GM11168 (cell line): ENCODE data around the gene ARMCX5.

Experiments
- in situ Hi-C: fragments of 300-500 bp; cut with MboI; formaldehyde crosslinking; loops from one replicate; pipeline ENCODE4 v1.12.0; 2022; ENCODE audit warnings: low sequenced_read_pairs; ENCODE audit not compliant: unreplicated experiment

Gene ARMCX5

DNA sequence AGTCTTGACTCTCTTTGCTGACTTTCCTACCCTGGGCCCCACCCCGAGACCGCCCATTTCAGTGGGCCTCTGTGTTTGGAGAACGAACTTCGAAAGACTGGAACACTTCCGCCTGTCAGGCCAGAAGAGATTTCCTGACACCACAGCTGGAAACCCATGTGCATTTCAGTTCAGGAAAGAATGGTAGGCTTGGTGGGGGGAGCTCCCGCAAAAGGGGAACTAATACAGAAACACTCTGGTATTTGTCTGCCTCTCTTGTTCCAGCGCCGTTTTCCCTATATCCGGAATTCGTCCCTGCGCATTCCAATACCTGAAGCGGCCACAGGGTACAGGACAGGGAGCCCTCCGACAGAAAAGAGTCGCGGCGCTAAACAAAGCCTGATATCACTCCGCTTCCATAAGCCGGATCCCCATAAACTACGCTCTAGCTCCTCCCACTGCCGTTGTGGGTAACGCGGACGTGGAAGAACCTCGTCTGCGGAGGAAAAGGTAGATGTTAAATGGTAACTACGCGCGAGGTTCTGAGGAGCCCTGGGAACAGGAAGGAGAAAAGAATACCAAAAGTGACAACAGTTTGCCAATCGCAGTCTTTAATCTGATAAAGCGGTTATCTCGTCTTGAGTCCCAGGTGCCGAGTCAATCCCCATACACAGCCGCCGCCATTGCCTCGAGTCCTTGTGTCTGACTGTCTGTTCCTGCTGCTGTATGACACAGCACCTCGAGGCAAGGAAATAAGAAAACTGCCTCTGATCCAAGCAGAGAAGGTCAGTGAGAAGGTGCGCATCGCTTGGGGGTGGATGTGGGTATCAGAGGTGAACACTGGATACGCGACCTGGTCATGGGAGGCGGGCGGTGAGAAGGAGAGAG, at the start of gene ARMCX5:
ARMCX5 (plus strand) TSS at position 432 of the 867 bp plus-strand sequence. CDS start 2,627 bp downstream, outside the sequence.
- in situ Hi-C loops: no loop called here

DNA sequence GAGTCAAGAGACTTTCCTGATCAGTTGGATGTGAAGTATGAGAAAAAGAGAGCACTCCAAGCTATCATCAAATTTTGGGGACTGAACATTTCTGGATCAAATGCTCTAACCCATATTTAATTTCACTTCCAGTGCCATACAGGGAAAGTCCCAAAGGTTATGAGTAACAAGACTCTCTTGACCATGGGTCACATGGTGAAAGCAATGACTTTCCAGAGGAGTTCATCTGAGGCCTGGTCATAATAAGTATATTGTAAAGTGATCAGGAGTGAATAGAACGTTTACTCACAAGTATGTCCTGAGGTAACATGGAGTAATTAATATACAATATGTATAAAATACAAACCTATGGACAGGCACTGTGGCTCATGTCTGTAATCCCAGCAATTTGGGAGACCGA, 40.7 kb upstream of the ARMCX5 start:
- in situ Hi-C loops: no loop called here

DNA sequence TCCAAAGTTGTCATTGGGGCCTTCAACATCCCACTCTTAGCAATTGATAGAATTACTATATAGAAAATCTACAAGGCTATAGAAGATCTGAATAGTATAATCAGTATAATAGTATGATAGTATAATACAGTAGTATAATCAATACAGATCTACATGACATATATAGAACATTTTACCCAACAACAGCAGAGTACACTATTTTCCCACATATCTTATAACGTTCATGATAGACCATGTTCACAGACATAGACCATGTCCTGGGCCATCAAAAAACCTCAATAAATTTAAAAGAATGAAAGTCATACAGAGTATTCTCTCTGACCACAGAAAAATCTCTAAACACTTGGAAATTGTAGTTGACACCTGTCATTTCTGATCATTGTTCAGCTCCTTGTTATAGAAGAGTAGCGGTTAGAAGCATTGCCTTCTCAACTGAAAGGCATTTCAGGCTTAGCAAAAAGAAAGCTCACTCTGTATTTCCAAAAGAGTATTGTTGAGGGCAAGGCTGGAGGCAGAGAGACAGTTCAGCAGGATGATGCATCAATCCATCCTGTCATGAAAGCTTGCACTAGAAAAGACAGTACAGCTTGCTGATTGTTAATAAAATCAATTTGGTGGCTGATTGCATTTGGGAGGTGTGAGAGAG, 38.8 kb upstream of the ARMCX5 start:
- in situ Hi-C loops: no loop called here

DNA sequence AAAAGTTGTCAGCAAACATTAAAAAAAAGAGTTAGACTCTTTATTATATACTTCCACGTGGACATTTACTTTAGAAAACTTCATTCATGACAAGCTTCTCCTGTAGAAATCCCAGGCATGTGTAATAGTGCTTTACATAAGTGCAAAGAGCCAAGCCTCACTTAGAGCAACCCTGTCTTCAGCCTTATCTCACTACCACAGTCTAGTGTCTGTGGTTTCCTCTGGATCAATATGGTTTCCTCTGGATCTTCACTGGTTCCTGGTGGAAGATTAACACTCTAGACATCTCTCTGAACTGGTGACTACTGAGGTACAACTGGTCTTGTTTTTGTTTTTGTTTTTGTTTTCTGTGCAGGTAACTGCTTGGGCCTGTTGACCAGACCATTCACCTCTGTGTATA, 18.4 kb upstream of the ARMCX5 start:
- in situ Hi-C loops: no loop called here

DNA sequence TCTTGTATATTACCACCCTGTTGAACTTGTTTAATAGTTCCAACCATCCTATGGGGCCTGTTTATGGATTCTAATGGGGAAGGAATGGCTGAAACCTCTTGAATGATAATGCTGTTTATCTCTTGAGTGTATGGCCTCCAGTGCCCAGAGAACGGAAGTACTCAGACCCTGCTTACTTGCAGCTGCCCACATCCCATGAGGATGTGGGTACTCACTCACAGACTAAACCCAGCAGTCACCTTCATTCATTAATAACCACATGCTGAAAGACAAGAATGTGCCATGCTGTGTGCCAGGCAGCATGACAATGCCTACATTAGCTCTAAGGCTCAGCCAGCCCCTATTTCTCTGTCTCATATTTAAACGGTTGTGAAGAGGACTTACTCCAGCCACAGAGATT, 5.9 kb upstream of the ARMCX5 start:
- in situ Hi-C loops: no loop called here

DNA sequence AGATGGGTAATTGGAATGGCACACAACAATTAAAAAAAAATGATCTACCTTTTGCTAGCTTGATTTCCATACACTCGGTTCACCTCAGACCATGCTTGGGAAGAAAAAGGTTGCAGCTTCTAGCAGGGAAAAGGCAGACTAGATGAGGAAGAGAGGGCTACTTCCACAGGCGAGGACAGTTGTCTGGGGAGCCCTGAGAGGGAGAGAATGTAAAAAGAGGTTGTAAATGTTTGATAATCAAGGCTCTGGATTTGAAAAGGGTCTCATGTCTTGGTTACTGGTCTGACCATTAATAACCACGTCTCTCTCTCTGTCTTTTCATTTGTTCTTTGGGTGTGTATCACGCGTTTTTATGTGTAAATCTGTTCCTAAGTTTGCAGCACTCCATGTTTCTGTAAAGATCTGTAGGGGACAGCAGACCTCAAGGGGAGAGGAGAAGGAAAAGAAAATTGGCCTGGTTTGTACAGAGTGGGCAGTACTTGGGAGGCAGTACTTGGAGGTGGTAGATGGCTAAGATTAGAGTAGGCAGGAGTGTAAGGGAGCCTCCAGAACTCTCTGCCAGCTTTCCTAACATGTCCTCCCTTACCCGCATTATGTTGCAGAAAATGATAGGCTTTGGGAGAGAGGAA, 750 bp downstream of the ARMCX5 start:
- in situ Hi-C loops: no loop called here

DNA sequence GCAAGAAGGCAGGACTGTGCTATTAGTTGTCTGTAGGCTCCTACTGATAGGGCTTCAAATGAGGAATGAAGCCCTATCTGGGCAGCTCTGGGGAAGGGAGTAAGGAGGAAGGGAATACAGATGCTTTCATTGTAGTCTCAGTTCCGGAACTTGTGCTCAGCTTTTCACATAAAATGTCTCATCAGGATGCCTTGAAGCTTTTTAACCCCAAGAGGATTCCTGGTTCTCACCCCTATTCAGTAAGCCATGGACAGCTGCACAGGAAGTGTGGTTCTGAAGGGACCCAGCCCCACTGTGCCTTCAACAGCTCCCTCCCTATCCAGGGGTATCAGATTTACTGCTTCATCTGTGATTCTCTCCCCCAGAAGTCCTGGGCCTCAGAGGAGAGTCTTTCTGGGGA, 5.0 kb downstream of the ARMCX5 start:
- in situ Hi-C loops: no loop called here

DNA sequence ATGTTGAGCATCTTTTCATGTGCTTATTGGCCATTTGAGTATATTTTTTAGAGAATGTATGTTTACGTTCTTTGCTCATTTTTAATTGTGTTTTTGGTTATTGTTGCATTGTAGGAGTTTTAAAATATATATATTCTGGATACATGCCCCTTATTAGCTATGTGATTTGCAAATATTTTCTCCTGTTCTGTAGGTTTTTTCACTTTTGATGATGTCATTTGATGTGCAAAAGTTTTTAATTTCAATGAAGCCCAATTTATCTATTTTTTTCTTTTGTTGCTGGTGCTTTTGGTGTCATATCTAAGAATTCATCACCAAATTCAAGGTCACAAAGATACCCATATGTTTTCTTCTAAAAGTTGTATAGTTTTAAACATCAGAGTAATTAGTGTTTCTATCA, 6.8 kb downstream of the ARMCX5 start:
- in situ Hi-C loops: no loop called here

DNA sequence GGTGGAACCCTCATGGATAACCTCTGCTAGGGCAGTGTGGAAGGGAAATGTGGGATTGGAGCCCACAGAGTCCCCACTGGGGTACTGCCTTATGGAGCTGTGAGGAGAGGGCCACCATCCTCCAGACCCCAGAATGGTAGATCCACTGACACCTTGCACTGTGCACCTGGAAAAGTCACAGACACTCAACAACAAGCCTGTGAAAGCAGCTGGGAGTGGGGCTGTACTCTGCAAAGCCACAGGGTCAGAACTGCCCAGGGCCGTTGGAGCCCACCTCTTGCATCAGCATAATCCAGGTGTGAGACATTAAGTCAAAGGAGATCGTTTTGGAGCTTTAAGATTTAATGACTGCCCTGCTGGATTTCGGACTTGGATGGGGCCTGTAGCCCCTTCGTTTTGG, 11.6 kb downstream of the ARMCX5 start:
- in situ Hi-C loops: no loop called here

DNA sequence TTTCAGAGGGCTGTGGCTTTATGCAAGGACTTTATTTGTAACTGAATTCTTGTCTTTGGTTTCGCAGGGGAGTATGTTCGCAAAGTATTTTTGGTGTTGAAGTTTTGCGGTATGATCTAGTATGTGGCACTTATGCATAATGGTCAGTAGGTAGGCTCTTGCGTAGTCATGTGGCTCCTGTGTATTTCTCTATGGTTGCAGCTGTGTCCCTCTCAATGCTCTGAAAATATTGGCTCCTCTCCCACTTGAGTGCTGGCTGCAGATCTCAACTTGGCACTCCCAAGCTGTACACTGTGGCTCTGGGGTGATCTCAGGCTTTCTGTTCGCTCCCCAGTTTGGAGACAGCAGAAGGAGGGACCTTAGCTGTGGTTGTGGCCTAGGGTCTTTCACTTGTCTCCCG, 24.8 kb downstream of the ARMCX5 start:
- in situ Hi-C loops: no loop called here

DNA sequence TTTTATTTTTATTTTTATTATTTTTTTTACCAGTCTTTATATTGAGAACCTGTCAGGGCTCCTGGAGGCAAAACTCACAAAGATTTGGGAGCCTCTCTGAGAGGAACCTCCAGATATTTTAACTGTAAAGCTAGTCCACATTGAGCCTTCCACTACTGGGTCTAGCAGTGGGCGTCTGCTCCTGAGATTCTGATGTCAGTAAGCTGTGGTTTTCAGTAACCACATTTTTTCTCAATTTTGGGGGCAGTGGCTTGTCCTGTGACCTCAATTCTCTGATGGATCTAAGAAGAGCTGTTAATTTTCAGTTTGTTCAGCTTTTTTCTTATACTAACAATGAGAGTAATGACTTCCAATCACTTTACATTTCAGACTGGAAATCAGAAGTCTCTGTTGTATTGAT, 28.3 kb downstream of the ARMCX5 start:
- in situ Hi-C loops: no loop called here

DNA sequence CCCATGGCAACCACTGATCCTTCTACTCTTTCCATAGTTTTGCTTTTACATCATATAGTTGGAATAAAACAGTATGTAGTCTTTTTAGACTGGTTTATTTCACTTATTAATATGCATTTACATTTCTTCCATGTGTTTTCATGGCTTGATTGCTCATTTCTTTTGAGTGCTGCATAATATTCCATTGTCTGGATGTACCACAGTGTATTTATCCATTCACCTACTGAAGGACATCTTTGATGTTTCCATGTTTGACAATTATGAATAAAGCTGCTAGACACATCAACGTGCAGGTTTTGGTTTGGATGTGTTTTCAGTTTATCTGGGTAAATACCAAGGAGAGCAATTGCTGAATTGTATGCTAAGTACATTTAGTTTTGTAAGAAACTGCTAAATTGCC, 38.2 kb downstream of the ARMCX5 start:
- in situ Hi-C loops: no loop called here

DNA sequence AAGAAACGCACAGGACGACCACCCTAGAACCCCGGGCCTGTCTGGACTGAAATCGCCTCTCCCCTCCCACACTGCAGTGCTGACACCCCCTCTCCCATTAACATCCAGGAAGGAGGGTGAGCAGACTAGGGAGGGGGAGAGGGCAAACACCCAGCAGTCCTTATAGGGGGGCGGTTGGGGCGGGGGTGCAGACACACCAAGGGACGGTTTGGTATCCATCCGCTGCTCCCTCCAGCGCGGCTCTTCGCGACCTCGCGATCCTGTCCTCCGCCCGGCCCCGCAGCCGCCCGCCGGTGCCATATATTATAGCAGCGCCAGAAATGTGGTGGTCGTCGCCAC, 51.6 kb downstream of the ARMCX5 start:
- in situ Hi-C loops: no loop called here

DNA sequence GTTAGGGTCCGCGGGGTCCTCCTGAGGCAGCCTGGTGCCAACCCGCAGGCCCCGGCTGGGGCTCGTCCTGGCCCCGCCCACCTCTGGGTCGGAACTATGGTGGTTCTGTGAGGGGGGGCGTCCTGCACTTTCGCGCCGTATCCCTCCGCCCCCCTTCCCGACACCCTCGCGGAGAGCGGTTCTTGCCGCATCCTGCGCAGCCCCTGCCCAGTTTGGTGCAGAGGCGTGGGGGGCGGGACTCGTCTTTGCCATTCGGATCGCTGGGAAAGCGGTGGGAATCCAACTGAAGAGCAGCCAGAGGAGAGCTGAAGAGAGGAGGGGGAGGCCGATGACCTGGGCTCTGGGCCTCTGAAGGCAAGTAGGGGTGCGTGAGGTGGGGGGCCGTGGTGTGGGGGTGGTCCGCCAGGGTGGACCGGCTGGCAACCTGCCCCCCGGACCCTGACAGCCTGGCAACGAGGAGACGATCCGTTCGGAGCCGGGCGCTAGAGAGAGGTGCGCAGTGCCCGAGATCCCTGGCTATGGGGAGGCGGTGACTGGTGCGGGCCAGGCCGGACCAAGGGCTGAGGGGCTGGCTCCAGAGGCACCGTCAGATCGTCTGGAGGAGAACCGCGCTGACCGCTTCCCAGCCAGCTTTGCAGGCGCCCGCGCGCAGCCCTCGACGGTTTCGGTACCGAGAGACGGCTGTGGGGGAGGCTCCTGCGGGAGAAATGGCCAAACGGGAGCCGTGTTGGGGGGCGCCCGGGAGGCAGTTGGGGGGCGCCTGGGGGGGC, 52.1 kb downstream of the ARMCX5 start, which contains the start of gene GPRASP1:
GPRASP1 (plus strand) TSS at position 242 of the 770 bp plus-strand sequence. CDS start 2,431 bp downstream, outside the sequence.
- in situ Hi-C loops: no loop called here

DNA sequence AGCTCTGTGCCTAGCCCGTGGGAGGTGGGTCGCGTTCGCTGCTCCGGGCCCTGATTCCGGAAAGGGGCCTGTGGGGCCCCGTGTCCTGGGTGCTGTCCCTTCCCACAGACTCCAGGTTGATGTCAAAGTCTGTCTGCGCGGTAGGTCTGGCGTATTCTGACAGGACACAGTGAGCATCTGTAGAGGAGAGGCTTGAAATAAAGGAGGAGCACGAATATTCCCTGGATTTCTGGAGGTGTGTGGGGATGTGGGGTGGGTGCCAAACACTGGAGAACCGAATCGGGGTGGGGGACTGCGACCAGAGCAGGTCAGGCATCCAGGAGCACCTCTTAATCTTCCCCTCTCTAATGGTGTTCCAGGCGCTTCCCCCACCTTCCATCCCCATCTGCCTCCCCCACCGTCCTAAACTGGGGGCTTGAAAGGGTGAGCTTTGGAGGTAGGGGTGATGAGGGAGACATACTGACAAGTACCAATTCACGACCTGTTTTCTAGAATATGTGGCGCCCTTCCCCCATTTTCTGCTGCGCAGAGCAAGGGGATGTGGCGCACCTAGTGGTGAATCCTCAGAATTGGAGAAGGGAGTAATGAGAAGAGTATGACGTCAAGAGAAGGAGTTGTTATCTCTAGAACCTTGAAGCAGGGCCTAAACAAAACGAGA, 52.8 kb downstream of the ARMCX5 start:
- in situ Hi-C loops: no loop called here
